SH-SY5Y (cell line): ENCODE results near the gene RAMP3.

ENCODE experiments used
- GATA2 ChIP-seq: IDR thresholded peaks from 2 replicates; pipeline ENCODE4 v1.6.1; 2011; ENCODE audit warnings: mild to moderate bottlenecking, low read depth, low read length
- GATA3 ChIP-seq: IDR thresholded peaks from 2 replicates; pipeline ENCODE4 v1.6.1; 2011; ENCODE audit warnings: low read depth, mild to moderate bottlenecking, low read length, moderate library complexity

DNA sequence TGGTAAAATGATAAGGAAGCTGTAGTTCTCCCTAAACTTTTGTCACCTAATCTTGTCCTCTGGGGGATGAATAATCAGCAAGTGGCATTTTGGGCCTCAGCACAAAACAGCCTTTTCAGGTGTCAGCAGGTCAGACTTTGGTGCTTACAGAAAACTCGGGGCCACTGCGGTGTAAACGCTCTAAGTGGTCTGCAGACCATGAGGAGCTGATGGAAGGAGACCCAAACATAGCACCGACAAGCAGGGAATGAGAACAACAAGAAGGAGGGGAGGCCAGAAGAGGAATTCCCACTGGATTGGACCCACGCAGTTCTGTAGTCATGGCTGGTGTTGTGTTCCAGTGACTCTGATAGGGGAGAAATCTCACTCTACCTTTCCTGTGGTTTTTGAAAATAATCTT lies 45.4 kb downstream of the RAMP3 start:
- TF ChIP-seq GATA2 (no peak), GATA3 (no peak)
